ENCODE measurements around the gene CEP112. TPM values are rescaled to one million over a fixed set of nuclear protein-coding genes. Genes with fewer than 3 reads are reported as not detected.

The CEP112 gene
- total RNA-seq, 1 donor from 2014 or later = 20.1 TPM

GRCh38 chr17:65718601-65719000 lies 473.3 kb downstream of the CEP112 start:
- Histone ChIP-seq H3K9me3 (no peaks in the 10 kb centered on the region), H3K27ac (no peak overlapping the region), H3K27me3 (no peaks in the 10 kb centered on the region), H3K36me3 (no peaks in the 10 kb centered on the region), H3K4me3 (no peak overlapping the region), H3K4me1 (peaks cover 2% of the 10 kb centered on the region)
- TF ChIP-seq POLR2A (IDR thresholded peaks at IDR 0.05) (no peak), POLR2AphosphoS5 (IDR thresholded peaks at IDR 0.05; ENCODE audit: insufficient read depth in 1 of 2, low read depth in 1 of 2) (no peak)
- TF ChIP-seq, protein P1, sequence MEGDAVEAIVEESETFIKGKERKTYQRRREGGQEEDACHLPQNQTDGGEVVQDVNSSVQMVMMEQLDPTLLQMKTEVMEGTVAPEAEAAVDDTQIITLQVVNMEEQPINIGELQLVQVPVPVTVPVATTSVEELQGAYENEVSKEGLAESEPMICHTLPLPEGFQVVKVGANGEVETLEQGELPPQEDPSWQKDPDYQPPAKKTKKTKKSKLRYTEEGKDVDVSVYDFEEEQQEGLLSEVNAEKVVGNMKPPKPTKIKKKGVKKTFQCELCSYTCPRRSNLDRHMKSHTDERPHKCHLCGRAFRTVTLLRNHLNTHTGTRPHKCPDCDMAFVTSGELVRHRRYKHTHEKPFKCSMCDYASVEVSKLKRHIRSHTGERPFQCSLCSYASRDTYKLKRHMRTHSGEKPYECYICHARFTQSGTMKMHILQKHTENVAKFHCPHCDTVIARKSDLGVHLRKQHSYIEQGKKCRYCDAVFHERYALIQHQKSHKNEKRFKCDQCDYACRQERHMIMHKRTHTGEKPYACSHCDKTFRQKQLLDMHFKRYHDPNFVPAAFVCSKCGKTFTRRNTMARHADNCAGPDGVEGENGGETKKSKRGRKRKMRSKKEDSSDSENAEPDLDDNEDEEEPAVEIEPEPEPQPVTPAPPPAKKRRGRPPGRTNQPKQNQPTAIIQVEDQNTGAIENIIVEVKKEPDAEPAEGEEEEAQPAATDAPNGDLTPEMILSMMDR (IDR thresholded peaks at IDR 0.05) = no peak
- DNase-seq (ENCODE audit: extremely low spot score in 2 of 2) = no peak
- intact Hi-C loops (cut with DNase I) = no loop called here

GRCh38 chr17:65712383-65713267 lies 479.3 kb downstream of the CEP112 start:
- Histone ChIP-seq H3K27me3 (no peaks in the 10 kb centered on the region), H3K9me3 (no peaks in the 10 kb centered on the region), H3K4me1 (no peaks in the 10 kb centered on the region), H3K27ac (no peak overlapping the region), H3K4me3 (no peak overlapping the region), H3K36me3 (no peaks in the 10 kb centered on the region)
- TF ChIP-seq, protein P1 (IDR thresholded peaks at IDR 0.05) = no peak
- TF ChIP-seq POLR2AphosphoS5 (IDR thresholded peaks at IDR 0.05; ENCODE audit: insufficient read depth in 1 of 2, low read depth in 1 of 2) = no peak
- TF ChIP-seq POLR2A (IDR thresholded peaks at IDR 0.05) = no peak
- no peak for DNase-seq (ENCODE audit: extremely low spot score in 2 of 2)
- intact Hi-C loops (cut with DNase I) = no loop called here

DNA sequence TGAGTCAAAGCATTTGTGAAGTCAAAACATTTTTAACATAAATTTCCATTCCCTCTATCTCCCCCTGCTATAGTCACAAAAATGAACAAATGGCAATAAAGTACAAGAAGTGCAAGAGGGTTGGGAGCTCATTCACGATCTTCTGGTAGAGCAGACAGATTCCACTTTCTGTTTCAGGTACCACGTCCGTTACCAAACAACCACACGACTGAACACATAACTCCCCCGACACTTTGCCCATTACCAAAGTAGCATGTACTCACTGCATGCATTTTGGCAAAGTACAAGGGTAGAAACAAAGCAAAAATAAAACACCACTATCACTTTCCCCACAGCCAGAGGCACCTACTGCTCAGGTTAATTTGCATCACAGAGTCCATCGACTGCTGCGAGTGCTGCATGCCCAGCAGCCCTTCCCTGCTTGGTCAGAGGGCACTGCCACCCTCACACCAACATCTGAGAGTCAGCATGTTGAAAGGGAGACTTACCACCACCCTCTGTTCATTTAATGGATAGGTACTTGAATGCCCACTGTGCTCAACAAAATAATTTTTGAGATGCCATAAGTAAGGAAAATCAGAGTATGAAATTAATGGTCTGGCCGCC lies 480.2 kb downstream of the CEP112 start:
- Histone ChIP-seq H3K4me1 (no peaks in the 10 kb centered on the region), H3K27ac (no peak overlapping the region), H3K36me3 (no peaks in the 10 kb centered on the region), H3K9me3 (no peaks in the 10 kb centered on the region), H3K4me3 (no peak overlapping the region), H3K27me3 (no peaks in the 10 kb centered on the region)
- intact Hi-C loops (cut with DNase I) = no loop called here
- DNase-seq (ENCODE audit: extremely low spot score in 2 of 2) = no peak
- TF ChIP-seq POLR2AphosphoS5 (IDR thresholded peaks at IDR 0.05; ENCODE audit: insufficient read depth in 1 of 2, low read depth in 1 of 2) = no peak
- no peak for TF ChIP-seq POLR2A (IDR thresholded peaks at IDR 0.05)
- TF ChIP-seq, protein P1 (IDR thresholded peaks at IDR 0.05) = no peak

GRCh38 chr17:65707780-65708179 lies 484.2 kb downstream of the CEP112 start:
- H3K4me3 ChIP-seq = no peak overlapping the region
- TF ChIP-seq, protein P1 (IDR thresholded peaks at IDR 0.05) = no peak
- no peak for TF ChIP-seq POLR2AphosphoS5 (IDR thresholded peaks at IDR 0.05; ENCODE audit: insufficient read depth in 1 of 2, low read depth in 1 of 2)
- no peak for TF ChIP-seq POLR2A (IDR thresholded peaks at IDR 0.05)
- no peaks in the 10 kb centered on the region for H3K4me1 ChIP-seq
- no peaks in the 10 kb centered on the region for H3K27me3 ChIP-seq
- DNase-seq (ENCODE audit: extremely low spot score in 2 of 2) = no peak
- no peaks in the 10 kb centered on the region for H3K36me3 ChIP-seq
- H3K9me3 ChIP-seq = no peaks in the 10 kb centered on the region
- intact Hi-C loops (cut with DNase I) = no loop called here
- no peak overlapping the region for H3K27ac ChIP-seq

DNA sequence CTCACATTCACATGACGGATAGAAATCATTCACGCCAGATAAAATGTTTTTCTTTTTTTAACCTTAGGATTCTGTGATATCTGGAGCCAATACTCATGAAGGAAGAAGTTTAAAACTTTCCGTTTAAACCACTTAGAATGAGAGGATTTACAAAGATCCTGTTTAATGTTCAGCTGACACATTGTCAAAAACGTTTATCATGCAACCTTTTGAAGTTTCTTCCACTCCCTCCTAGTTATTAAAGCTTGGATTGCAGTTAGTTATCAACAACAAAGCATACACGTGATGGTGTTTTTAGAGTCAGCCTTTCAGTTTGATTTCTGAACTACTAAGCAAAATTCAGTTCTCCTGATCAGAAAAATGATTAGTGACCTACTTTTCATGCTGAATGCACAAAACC lies 487.2 kb downstream of the CEP112 start:
- H3K27ac ChIP-seq = no peak overlapping the region
- no peaks in the 10 kb centered on the region for H3K27me3 ChIP-seq
- TF ChIP-seq, protein P1 (IDR thresholded peaks at IDR 0.05) = no peak
- DNase-seq (ENCODE audit: extremely low spot score in 2 of 2) = no peak
- no peak overlapping the region for H3K4me3 ChIP-seq
- H3K36me3 ChIP-seq = no peaks in the 10 kb centered on the region
- H3K4me1 ChIP-seq = no peaks in the 10 kb centered on the region
- intact Hi-C loops (cut with DNase I) = no loop called here
- no peaks in the 10 kb centered on the region for H3K9me3 ChIP-seq

Data from vagina (tissue), 2 donors.